Heart left ventricle (tissue), 16 donors: Measurements from ENCODE around the gene ETV6. TPM values are rescaled to one million over a fixed set of nuclear protein-coding genes. Genes with fewer than 3 reads are reported as not detected.
A peak's percentile ranks its signal among the peaks of the same experiment; 100 is the strongest.

ENCODE experiments used
- ATAC-seq, 4 donors: fragments of 200-7000 bp; cut with Tn5 transposase; one replicate each; pipeline ENCODE4 v1.9.1; 2020 to 2022; ENCODE audit warnings: moderate library complexity in 4 of 4, mild to moderate bottlenecking in 3 of 4, moderate number of reproducible peaks in 1 of 4
- DNase-seq, 5 donors: peaks; one replicate each; pipeline ENCODE4 v3.0.0-alpha.2; 2020
- H3K27ac ChIP-seq, 12 donors: fragments of 200-600 bp; sonication (generic) in 4 of 12; one replicate each; pipeline versions ENCODE4 v1.5.0 to v1.8.0; 2016 to 2022; ENCODE audit warnings: mild to moderate bottlenecking in 2 of 12
- H3K27me3 ChIP-seq, 9 donors: fragments of 200-600 bp; sonication (generic) in 2 of 9; one replicate each; pipeline versions ENCODE4 v1.5.1 to v1.8.0; 2016 to 2022; ENCODE audit warnings: mild to moderate bottlenecking in 3 of 9
- H3K36me3 ChIP-seq, 9 donors: fragments of 200-600 bp; sonication (generic) in 2 of 9; one replicate each; pipeline versions ENCODE4 v1.5.0 to v1.8.0; 2018 to 2022; ENCODE audit warnings: mild to moderate bottlenecking in 2 of 9
- H3K4me1 ChIP-seq, 12 donors: fragments of 200-600 bp; sonication (generic) in 4 of 12; one replicate each; pipeline versions ENCODE4 v1.5.0 to v1.8.0; 2016 to 2022; ENCODE audit warnings: mild to moderate bottlenecking in 3 of 12
- H3K4me3 ChIP-seq, 12 donors: fragments of 200-600 bp; sonication (generic) in 4 of 12; one replicate each; pipeline versions ENCODE4 v1.5.0 to v1.8.0; 2017 to 2022; ENCODE audit warnings: mild to moderate bottlenecking in 9 of 12, moderate library complexity in 4 of 12
- H3K9me3 ChIP-seq, 12 donors: fragments of 200-600 bp; sonication (generic) in 4 of 12; one replicate each; pipeline versions ENCODE4 v1.5.0 to v1.8.0; 2016 to 2022; ENCODE audit warnings: mild to moderate bottlenecking in 1 of 12
- POLR2A ChIP-seq, 2 donors: fragments of 450-650 bp; IDR thresholded peaks; one replicate each; pipeline ENCODE4 v1.6.1; 2017; ENCODE audit warnings: antibody characterized with exemption in 2 of 2, mild to moderate bottlenecking in 2 of 2, moderate library complexity in 2 of 2
- WGBS, 4 donors: extraction: QIAGEN DNeasy Blood & Tissue Kit in 2 of 4; methylation state at CpG; one replicate each; pipeline versions ENCODE4 v1.1.5 to v1.1.7; 2013 to 2018; 5-methylcytosine and 5-hydroxymethylcytosine counted together
- intact Hi-C, 10 donors: fragments of 100-400 bp; cut with DNase I; formaldehyde crosslinking; loops; one replicate each; pipeline versions ENCODE4 v1.11.1 to v1.14.2; 2022
- polyA plus RNA-seq, 2 donors: library from polyadenylated mRNA; stranded (reverse); fragments of 200-250 nt; gene quantifications; one replicate each; pipeline ENCODE4 v1.2.3, GENCODE V29; 2013
- total RNA-seq, 9 donors: library from RNA; depleted of rRNA in 2 of 9; stranded (reverse); fragments of >200 nt in 2 of 9; fragmentation: NEBNext Ultra II Directional in 3 of 9; extraction: Animal tissue kit (Norgen Biotek cat#: 25700) in 3 of 9; gene quantifications; one replicate each; pipeline versions ENCODE4 v1.1.0 to v1.2.4, GENCODE V29; 2016 to 2023
- TF ChIP-seq, protein P1 (sequence below), 12 donors: fragments of 200-600 bp; sonication (generic) in 4 of 12; IDR thresholded peaks; one replicate each; pipeline versions ENCODE4 v1.5.0 to v1.8.0; 2018 to 2022; ENCODE audit warnings: antibody characterized with exemption in 12 of 12, mild to moderate bottlenecking in 5 of 12
- donor health status: ischemic (EF 13 %, LVEDD 7.1; RV severe dilation, severe dysfunction).
- donor health status: healthy with polysubstance abuse.
- donor health status: DM: no; HTN: yes; CAD: no.
- donor health status: DM: no; HTN: no; CAD: no.
- donor health status: ischemic (EF 25% LVEDD 6.9; RV normal size, moderate dysfunction).
- donor health status: ischemic (EF 25% LVEDD 5.7; RV mildly dilated, moderate dysfunction).
- donor health status: healthy.
- donor health status: DM: yes; HTN: yes; CAD: no.
- donor health status: ischemic (EF 35%, LVEDD 5.7; RV mildly dilated, moderate dysfunction).
- donor health status: nonischemic (EF 11% LVEDD 7.7; RV severe dilation, severe dysfunction).
- donor health status: DM: yes; HTN: yes; CAD: no.
- donor health status: PGD.
- donor health status: ischemic (EF 29% LVEDD 5.4; RV normal size, mild dysfunction).
- donor health status: nonischemic (EF 23%, LVEDD 6.1; RV moderate dilation, normal function).

ETV6 gene
- total and polyA plus RNA-seq, 11 donors: 3.9 to 37.3 (median 12.4) TPM

DNA sequence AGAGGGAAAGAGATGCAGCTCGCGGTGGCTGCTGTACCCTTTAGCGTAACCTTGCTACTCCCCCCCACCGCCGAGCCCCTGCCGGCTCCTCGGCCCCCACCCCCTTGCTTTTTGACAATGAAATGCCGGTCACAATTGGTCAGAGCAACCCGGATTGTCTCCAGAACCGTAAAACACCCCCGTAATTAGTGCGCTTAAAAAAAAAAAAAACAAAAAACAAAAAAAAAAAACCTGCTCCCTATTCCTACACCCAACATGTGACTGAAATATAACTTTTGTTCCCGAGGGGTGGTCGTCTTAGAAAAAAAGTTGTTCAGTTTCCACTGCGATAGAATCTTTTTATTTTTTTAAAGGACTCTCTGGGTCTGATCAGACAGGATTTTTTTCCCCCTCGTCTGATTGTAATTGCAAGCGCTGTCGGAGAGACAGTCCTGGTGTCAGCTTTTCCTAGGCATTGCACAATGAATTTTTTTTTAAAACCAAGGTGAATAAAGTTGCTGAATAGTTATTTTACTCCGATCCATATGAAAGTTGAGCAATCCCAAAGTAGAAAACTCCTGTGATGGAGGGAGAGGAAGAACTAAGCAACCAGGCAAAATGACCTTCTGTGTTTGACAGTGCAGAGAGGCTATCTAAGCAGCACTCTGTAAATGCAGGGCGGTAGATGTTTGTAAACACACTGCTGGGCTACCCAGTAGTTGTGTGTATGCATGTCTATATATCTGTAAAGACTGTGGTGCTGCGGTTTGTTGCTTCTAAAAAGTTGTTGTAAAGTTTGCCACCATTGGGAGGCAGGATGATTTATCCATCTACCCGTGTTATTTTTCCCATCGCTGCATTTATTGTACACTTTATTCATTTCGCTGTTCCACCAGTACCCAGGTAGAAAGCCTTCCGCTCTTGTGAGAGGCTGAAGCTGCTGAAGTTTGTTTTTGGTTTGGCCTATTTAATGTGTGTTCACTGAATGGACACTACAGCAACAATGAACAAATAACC lies 1.1 kb downstream of the ETV6 start:
- peak in 4 of 5 donors; percentile 42 to 60 (median 48) for DNase-seq
- H3K27me3 ChIP-seq: no peaks in the 10 kb centered on the region
- peaks cover 0 to 50% (median 35%) of the 10 kb centered on the region in 12 donors for H3K4me1 ChIP-seq
- H3K4me3 ChIP-seq: peak overlapping the region; percentile 55 to 94 (median 85)
- no peaks in the 10 kb centered on the region for H3K36me3 ChIP-seq
- intact Hi-C loops: loop anchor here in 9 of 10 donors (2.0 to 10.0 kb wide), 14 partner anchors 57 to 244 kb away; no protein-coding TSS in a partner anchor
- no peak for TF ChIP-seq POLR2A (IDR thresholded peaks at IDR 0.05)
- TF ChIP-seq, protein P1, sequence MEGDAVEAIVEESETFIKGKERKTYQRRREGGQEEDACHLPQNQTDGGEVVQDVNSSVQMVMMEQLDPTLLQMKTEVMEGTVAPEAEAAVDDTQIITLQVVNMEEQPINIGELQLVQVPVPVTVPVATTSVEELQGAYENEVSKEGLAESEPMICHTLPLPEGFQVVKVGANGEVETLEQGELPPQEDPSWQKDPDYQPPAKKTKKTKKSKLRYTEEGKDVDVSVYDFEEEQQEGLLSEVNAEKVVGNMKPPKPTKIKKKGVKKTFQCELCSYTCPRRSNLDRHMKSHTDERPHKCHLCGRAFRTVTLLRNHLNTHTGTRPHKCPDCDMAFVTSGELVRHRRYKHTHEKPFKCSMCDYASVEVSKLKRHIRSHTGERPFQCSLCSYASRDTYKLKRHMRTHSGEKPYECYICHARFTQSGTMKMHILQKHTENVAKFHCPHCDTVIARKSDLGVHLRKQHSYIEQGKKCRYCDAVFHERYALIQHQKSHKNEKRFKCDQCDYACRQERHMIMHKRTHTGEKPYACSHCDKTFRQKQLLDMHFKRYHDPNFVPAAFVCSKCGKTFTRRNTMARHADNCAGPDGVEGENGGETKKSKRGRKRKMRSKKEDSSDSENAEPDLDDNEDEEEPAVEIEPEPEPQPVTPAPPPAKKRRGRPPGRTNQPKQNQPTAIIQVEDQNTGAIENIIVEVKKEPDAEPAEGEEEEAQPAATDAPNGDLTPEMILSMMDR (IDR thresholded peaks at IDR 0.05): peak in 5 of 12 donors; percentile 9 to 29 (median 19)
- peak in 3 of 4 donors; percentile 12 to 29 (median 13) for ATAC-seq
- no peaks in the 10 kb centered on the region for H3K9me3 ChIP-seq
- peak overlapping the region; percentile 89 to 100 (median 98) for H3K27ac ChIP-seq
- WGBS, 4 donors: 0 to 2% (median 1%) methylated on average over 20 to 25 of the region's 25 CpGs

DNA sequence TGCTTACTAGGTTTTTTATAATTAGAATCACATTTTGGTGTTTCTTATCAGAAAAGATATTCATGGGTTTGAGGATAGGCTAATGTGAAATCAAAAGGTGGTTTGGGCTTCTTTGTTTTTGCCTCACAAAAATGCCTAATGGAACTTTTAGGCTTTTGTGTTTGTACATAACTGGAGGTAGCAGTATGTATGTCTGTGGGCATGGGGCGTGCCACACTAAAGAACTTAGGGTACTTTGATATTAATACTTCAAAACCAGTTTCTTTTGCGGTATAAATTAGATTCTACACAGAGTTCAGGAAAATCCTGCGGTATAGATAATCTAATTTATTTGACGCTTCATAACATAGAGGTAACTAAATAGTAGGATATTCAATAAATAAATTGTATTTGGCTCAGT lies 1.9 kb downstream of the ETV6 start:
- intact Hi-C loops: loop anchor here in 9 of 10 donors (2.0 to 10.0 kb wide), 14 partner anchors 56 to 243 kb away; no protein-coding TSS in a partner anchor
- H3K36me3 ChIP-seq: no peaks in the 10 kb centered on the region
- H3K4me1 ChIP-seq: peaks cover 0 to 58% (median 40%) of the 10 kb centered on the region in 12 donors
- peak overlapping the region in 11 of 12 donors; percentile 89 to 100 (median 98) for H3K27ac ChIP-seq
- no peaks in the 10 kb centered on the region for H3K27me3 ChIP-seq
- DNase-seq (no peak), ATAC-seq (no peak)
- TF ChIP-seq, protein P1 (IDR thresholded peaks at IDR 0.05): no peak
- TF ChIP-seq POLR2A (IDR thresholded peaks at IDR 0.05): no peak
- WGBS, 4 donors: 46 to 57% (median 50%) methylated on average over 4 of the region's 4 CpGs
- no peaks in the 10 kb centered on the region for H3K9me3 ChIP-seq
- peak overlapping the region; percentile 55 to 94 (median 85) for H3K4me3 ChIP-seq

DNA sequence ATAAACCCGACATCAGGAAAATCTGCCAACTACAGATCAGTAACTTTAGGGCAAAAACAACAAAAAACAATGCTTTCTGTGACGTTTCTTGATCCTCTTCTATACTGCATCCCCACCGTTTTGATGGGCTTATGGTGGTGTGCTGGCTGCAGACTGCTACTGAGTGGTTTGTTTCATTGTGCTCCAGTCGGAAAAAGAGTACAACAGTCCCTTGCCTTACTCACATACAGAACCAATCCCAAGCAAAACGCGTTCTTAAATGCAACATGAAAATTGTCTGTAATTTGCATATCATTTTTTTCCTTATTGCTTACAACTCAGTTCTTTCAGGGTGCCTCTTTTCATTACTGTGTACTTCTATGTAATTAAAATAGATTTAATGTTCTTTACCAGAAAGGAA lies 2.3 kb downstream of the ETV6 start:
- DNase-seq (no peak), ATAC-seq (peak in 1 of 4 donors; percentile 52)
- no peaks in the 10 kb centered on the region for H3K27me3 ChIP-seq
- H3K4me1 ChIP-seq: peaks cover 0 to 62% (median 41%) of the 10 kb centered on the region in 12 donors
- H3K9me3 ChIP-seq: no peaks in the 10 kb centered on the region
- peak overlapping the region in 11 of 12 donors; percentile 89 to 100 (median 98) for H3K27ac ChIP-seq
- intact Hi-C loops: loop anchor here in 9 of 10 donors (2.0 to 10.0 kb wide), 14 partner anchors 56 to 243 kb away; no protein-coding TSS in a partner anchor
- TF ChIP-seq POLR2A (IDR thresholded peaks at IDR 0.05): no peak
- TF ChIP-seq, protein P1 (IDR thresholded peaks at IDR 0.05): no peak
- WGBS, 4 donors: 6 to 10% (median 9%) methylated on average over 6 of the region's 6 CpGs
- H3K4me3 ChIP-seq: peak overlapping the region; percentile 55 to 94 (median 85)
- no peaks in the 10 kb centered on the region for H3K36me3 ChIP-seq
